NCI-H1930 (cell line): ENCODE data around the gene MGLL.
A peak's percentile ranks its signal among the peaks of the same experiment; 100 is the strongest.

Source experiments
- DNase-seq, 2 experiments: peaks; one replicate each; lab custom pipeline; 2025; lab: John Stamatoyannopoulos, UW

The MGLL gene

DNA sequence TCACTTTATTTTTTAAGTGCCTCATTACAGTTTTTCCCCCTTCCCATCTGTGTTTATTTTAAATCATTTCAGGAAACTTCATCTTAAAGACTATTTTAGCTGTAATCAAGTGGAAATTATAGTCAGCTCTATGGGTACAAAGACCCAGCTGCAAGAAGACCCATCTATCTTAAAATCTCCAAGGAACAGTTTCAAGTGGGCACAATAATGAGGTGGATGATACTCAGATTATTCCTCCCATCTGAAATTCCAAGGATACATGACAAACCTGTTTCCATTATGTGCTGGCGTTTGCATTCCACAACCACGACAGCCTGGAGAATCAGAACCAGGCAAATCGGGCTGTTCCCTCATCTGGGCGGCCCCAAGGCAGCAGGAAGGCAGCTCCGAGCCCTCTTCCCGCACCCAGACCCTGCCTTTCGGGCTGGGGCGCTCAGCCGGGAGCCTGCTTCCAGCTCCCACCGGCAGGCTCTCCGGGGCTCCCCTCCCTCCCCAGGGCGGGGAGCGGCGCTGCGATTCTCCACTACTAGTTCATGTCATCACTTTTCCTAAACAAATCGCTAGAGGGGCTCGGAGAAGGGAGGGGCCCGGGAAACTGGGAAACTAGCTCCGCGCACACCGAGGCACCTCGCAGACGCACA, at the start of gene MGLL:
TSS of gene MGLL (minus strand) at position 475 of the 641 bp plus-strand sequence. CDS start at position 278, 197 bp downstream.
- DNase-seq: no peak

DNA sequence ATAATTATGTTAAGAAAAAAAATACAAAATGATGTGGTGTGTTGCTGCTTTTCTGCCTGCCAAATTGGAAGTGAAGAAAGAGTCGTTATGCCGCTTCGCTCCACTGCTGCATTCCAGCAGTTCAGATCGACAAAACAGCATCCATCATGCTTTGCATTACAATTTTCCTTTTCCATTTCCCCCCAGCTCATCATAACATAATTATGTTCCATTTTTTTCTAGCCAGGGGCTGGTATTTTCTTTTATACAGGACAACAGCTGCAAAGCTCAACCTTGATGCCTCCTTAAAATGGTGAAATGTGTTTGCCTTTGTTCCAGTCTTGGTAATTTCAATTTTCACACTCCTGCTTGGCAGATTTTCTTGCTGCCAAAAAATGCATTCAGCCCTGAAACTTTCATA, 47.8 kb upstream of the MGLL start:
- no peak for DNase-seq

DNA sequence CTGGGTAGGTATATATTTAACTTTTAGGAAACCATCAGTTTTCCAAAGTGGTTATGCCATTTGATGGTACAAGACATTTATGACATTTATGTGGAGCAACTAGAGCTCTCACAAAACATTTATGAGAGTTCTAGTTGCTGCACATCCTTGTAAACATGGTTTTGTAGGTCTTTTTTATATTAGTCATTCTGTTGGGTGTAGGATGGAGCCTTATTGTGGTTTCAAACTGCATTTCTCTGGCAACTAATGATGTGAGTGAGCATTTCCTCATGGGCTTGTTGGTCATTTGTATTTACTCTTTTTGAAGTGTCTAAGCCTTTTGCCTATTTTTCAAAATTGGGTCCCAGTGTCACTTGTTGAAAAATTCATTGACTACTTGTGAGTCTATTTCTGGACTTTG, 45.7 kb upstream of the MGLL start:
- DNase-seq: no peak

DNA sequence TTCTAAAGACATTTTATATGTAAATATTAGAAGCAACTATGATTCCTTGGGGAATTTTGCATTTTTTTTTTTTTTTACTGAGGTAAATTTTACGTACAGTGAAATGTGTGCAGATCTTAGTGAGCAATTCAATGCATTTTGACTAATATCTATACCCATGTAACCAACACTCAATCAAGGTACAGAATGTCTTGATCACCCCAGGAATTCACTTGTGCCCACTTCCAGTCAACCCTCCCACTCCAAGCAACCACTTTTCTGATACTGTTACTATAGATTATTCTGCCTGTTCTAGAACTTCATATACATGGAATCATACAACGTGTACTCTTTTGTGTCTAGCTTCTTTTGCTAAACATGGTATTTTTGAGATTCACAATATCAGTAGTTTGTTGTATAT, 45.1 kb upstream of the MGLL start:
- no peak for DNase-seq

DNA sequence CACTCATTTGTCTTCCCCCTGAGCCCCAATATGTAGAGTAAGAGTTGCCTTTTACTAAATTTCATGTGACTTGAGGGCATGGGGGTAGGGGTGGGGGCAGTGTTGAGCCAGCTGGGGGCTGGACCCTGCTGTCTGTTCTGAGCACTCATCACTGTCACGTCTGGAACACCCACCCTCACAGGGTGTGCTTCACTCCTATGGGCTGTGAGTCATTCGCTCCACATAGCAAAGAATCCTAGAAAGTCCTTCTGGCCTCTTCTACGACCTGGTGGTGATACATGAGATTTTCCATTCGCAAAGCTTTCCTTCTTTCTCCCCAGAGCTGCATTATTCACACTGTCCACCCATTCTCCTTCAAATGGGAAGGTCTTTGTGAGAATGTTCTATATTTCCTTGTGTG, 43.6 kb upstream of the MGLL start:
- no peak for DNase-seq

DNA sequence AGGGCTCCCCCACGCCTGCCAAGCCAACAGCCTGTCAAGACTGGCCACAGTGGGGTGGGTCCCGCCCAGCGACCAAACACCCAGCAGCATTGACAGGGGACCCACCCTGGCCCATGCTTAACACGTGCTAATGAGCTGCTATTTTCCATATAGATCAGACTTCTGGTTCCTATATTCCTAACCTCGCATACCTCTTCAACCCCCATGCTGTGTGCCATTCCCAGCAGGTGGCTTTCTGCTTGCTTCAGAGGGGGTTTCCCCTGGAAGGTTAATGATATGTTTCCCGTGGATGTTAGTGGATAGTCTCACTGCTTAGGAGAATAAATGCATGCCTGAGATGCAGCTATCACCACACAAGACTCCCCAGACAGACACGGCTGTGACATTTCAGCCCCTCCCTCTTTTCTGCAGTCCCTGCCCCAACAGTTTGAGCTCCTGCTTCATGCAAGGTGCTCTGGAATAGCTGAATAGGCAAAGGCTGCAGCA, 37.9 kb upstream of the MGLL start:
- DNase-seq: no peak

DNA sequence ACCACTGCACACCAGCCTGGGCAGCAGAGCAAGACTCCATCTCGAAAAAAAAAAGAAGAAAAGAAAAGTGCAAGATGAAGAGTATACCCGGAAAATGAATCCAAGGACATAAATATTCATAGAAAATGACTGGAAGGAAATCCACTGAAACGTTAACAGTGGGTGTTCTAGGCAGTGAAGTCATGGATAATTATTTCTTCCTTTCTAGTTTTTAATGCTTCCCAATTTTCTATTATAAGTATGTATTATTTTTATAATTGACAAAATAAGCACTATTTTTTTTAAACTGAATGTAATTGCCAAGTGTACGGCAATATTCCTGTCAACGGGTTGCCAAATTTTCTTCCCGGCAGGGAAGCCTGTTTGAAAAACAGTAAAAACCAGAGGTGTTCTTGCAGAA, 37.4 kb upstream of the MGLL start:
- no peak for DNase-seq

DNA sequence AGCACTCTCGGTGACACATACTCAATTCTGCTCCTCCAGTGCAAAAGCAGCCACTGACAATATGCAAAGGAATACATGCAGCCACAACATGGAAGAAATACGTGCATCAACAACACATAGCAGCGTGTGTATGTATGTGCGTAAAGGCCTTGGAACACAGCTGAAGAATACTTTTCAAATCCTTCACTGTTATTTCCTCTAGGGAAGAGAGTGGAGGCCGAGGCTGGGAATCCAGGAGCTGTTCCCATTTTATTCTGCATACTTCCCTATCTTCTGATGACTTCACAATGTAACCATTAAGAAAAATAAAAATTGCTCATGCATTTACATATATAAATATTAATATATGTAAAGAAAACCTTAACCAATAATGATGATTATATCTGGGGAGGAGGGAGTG, 36.6 kb upstream of the MGLL start:
- DNase-seq: no peak

DNA sequence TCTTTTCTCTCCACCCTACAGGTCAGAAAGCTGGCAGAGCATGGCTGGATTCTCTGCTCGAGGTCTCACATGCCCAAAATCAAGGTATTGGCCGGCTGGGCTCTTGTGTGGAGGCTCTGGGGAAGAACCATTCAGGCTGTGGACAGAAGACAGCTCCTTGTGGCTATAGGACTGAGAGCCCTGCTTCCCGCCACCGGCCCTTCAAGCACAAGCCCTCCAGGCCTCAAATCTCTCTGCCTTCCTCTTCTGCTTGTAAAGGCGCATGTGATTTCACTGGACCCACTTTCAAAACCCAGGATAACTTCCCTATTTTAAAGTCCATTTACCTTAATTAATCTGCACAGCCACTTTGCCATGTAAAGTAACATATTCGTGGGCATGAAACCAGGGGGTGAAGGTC, 36.2 kb upstream of the MGLL start:
- no peak for DNase-seq

DNA sequence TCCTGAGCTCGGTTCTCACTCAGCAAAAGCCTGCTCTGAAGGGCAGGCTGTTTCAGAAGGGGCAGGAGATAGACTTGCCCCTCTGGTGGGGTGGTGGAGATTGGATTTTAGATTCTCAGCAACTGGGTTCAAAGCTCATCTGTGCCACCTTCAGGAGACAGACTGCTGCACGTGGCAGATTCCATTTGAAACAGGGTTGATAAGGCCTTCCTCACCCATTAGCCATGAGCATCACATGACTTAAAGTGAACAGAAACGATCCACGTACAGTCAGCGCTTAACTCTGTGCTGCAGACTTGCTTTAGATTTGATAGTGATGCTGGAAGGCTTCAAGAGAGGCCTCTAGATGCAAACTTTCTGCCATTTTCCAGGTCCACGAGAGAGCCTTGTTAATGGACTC, 35.0 kb upstream of the MGLL start:
- DNase-seq: no peak

DNA sequence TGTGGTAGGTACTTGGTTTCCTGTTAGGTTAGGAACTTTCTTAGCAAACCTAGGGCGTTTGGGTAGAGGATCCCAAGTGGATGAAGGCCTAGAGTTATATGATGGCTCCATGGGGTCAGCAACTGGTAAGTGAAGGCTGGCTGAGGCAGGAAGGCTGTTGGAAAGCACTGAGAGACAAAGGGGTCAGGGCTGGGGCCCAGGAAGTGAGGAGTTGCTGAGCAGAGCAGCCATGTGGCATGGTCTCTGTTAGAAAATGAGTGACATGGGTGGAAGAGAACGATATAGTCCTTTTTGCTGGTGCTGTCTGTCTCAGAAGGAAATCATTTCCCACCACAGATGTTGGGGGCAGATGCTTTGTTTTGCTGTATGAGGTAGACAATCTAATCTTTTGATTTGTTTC, 34.5 kb upstream of the MGLL start:
- DNase-seq: no peak

DNA sequence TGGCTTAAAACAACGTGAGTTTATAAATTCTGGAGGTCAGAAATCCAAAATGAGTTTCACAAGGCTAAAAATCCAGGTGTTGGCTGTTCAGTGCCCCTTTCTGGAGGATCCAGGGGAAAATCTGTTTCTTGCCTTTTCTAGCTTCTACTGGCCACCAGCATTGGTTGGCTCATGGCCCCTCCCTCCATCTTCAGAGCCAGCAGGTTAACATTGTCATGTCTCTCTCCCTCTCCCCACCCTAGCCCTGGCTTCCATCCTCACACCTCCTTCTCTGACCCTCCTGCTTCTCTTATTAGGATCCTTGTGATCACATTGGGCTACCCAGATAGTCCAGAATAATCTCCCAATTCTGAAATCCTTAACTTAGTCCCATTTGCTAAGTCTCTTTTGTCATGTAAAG, 32.9 kb upstream of the MGLL start:
- no peak for DNase-seq

DNA sequence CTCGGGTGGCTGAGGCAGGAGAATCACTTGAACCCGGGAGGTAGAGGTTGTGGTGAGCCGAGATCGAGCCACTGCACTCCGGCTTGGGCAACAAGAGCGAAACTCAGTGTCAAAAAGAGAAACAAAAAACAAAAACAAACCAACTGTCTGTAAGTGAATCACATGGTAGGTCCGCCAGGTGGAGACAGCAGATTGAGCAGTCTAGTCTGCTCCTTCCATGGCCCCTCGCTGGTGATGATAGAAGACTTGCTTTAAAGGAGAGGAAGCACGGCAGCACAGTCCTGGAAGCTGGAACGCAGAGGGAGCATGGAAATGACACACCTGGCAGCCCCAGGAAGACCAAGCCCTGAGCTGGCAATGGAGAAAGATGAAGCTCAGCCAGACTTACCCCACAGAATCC, 31.4 kb upstream of the MGLL start:
- DNase-seq: no peak

DNA sequence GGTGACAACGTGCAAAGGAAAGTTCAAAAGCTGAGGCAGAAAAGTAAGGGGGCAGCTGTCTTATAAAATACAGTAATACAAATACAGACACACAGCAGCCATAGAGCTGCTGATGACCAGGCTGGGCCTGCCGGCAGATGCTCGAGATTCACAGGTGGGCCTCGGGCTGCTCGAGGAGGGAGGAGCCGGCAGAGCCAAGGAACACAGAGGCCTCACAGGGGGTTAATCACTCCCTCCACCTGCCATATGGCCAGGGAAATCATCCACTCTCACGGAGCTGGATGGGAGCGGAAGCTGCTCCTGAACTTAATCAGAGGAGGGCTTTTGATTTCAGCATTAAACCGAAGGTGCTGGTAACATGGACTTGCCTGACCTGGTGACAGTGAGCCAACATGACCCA, 29.6 kb upstream of the MGLL start:
- DNase-seq: peak in 1 of 2 experiments; percentile 7

DNA sequence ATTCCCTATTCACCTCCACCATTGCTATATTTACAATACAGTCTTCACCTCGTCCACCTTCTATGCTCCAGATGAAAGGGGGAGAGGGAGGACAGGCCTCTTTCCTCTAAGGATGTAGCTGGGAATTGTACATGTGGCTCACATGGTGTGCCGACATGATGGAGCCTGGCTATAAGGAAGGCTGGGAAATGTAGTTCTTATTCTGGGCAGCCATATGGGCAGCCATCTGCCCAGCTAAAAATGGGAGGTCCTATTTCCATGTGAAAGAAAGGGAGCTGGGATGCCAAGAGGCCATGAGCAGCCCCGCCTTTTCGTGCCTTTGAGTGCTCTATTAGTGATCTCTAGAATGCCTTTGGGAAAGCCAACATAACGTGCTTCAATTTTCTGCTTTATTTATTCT, 27.1 kb upstream of the MGLL start:
- no peak for DNase-seq

DNA sequence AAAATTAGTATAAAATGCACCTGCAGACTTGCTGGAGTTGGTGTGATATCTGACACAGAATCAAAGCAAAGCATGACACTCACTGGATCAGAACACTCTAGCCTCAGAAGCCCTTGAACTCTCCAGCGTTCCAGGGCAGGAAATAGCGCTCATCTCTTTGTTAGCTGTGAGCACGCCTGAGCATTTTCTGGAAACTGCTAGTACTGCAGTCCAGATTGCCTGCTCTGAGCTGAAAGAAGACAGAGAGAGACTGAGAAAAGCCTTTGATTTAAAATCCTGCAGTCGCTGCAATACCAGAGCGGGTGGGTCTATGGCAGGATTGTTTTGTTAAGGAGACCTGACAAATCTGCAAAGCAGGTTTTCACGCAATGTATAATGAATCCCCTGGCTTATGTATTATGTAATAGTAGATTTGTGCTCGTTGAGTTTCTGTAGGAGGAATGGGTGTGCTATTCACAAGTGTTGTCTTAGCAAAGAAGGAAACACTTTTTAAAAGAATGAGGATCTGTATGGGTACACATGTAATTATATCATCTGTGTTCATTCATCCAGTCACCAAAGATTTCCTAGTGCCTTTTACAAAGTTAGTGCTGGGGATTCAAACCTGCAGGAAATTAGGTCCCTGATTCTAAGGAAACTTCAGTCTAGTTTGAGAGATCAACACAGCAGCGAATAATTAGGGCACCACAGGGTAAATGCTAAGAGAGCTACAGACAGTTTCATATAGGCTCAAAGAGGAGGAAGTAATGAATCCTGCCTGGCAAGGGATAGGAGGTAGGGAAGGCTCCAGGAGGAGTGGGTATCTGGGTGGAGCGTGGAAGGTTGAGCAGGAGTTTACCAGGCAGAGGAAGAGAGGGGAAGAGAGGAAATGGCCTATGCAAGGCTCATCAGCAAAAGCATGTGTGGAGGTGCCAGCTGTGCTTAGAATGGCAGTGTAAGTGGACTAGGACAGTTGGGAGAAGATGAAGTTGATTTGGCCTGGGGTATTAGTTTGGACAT, 26.1 kb upstream of the MGLL start:
- no peak for DNase-seq

DNA sequence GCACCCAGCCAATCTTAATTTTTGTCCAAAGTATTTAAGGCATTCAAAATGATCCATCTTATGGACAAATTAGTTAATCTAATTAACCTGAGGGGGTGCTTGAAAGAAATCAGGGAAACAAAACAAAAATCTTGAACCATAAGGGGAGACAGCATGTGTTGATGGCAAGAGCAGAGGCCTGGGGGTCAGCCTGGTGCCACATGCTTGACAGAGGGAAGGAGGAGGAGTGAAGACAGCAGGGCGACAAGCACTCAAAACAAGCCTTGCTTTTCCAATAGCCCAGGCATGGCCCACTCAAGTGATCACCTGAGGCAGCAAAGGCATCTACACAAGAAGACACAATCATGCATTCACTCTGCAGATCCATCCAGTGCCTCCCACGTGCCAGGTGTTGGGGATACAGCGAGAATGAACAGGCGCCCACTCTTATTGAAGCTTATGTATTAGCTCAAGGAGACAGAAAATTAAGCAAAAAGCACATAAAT, 25.0 kb upstream of the MGLL start:
- DNase-seq: no peak

DNA sequence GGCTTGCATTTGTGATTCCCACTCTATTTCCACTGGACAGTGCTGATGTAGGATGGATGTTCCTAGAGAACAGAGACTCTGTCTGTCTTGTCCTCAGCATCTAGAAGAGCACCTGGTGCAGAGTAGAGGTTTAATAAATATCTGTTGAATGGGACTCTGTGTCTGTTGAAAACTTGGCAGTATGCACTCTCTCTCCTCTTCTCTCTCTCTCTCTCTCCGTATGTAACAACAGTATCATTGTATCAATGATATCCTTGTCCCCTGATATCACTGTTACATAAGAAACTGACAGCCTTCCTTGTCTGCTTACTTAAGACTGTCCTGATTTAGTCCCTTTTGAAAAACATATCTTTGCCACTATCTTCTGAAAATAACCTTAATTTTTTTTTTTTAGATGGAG, 24.3 kb upstream of the MGLL start:
- no peak for DNase-seq

DNA sequence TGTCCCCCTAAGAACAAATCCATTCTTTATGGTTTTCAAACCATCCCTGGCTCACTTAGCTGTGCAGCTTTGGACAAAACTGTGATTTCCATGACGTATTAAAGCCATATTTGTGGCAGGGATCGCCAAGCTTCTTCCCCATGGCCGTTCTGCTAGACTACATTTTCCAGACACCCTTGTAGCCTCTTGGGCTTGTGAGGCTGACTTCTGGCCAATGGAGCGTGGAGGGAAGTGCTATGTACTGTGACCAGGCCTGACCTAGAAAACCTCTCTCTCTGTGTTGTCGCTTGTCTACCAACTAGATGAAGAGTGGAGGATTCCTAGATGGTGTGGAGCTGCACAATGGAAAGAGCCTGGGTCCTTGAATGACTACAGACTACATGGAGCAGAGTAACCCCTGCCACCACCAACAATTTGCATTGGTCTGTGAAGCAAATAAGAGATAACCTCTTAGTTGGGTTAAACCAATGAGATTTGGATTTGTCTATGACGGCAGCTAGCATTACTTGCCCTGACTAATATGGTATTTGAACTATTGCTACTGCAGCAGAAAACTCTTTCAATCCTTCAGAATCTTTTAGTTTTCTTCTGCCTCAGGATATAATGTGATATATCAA, 22.1 kb upstream of the MGLL start:
- DNase-seq: no peak

DNA sequence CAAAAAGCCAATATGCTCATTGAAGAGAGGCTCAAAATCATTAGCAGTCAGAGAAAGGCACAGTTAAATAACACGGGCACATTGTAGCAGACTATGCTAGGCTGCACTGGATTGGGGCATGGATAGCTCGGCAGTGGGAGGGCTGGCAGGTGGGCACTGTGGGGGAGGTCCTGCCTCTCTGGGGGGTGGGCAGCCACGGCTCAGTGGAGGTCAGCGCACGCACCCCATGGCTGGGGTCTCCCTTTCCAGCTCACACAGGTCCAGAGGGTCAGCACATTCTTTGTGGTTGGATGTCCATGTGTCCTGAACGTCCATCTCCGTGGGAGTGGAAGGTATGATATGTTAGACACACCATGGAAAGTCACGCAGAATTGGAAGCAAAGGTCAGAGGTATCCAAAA, 18.4 kb upstream of the MGLL start:
- DNase-seq: no peak

DNA sequence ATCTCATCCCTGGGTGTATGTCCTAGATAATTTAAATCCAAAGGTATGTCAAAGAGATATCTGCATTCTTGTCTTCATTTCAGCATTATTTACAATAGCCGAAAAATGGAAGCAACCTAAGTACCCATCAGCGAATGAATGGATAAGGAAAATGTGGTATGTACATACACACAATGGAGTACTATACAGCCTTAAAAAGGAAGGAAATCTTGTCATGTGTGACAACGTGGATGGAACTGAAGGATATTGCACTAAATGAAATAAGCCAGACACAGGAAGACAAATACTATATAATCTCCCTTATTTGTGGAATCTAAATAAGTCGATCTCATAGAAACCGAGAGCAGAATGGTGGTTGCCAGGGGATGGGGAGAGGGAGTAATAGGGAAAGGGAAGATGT, 16.8 kb upstream of the MGLL start:
- DNase-seq: no peak

DNA sequence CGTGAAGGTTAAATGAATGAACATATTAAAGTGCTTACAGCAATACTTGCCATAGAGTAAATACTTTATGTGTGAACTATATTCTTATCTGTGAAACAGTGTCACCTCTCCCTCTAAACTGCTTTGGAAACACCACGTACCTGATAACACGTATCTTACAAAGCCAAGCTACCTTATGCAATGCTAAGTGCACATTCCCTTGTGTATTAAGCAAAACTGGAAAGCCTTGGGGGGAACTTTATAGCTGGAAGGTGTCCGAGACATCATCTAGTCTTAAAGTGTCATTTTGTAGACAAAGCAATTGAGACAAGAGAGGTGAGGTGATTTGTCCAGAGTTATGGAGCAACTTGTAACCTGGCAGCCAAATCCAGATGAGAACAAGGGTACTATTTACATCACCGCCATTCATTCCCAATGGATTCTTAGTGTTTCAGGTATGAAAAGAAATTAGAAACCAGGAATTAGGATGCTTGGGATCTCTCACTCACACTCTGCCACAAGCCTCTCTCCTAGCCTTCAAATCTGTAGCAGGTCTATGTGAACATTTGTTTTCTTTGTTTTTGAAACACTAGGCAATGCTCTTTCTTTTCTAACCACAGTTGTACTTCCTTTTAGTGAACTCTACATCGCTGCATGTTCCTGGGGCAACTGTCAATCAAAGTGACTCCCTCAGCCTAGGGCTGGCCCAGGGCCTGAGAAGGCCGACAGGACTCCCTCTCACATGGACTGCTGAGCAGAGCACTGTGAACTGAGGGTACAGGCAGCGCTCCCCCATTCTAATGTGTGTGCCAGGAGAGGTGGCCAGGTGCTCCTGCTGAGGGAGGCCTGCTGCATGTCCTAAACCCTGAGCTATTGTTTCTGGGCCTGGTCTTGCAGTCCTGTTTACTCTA, 13.9 kb upstream of the MGLL start:
- DNase-seq: no peak
